AML-193 (cell line): ENCODE measurements around the gene COPG1.

ENCODE experiments used
- DNase-seq, 2 experiments: peaks; one replicate each; lab custom pipeline; 2025; lab: John Stamatoyannopoulos, UW

The COPG1 gene

GRCh38 chr3:129280183-129280582 lies 30.8 kb downstream of the COPG1 start:
- DNase-seq: no peak

DNA sequence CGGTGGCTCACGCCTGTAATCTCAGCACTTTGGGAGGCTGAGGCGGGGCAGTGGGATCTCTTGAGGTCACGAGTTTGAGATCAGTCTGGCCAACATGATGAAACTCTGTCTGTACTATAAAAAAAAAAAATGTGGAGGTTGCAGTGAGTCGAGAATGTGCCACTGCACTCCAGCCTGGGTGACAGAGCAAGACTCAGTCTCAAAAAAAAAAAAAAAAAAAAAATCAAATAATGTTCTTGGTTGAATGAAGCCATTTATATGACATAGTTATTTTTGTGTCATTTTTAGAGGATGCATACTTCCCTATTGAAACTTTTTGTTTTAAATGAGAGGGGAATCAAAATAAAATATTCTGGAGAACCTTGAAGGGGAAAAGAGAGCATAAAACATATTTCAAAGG lies 32.3 kb downstream of the COPG1 start:
- DNase-seq: no peak

DNA sequence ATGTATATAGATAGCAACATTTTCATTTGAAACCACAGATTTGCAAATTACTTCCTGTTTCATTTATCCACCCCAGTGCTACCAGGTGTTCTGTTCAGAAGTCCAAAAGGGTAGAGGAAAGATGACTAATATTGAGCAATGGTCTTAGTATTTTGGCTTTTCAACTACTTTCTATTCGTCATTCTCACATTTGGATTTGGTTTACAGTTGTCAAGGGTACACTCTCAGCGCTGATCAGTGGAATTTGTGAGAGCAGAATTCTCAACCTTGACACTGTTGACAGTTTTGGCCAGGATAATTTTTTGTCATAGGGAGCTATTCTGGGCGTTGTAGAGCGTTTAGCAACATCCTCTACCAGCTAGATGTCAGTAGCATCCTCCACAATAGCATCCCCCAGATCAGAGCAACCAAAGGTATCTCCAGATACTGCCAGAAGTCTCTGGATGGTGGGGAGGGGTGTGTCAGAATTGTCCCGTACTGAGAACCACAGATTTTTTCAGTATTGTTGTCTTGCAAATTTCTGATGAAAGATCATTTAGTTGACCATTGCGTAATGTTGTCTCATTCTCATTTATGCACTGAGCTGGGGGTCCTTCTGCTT lies 33.4 kb downstream of the COPG1 start:
- DNase-seq: peak in 1 of 2 experiments; percentile 21

DNA sequence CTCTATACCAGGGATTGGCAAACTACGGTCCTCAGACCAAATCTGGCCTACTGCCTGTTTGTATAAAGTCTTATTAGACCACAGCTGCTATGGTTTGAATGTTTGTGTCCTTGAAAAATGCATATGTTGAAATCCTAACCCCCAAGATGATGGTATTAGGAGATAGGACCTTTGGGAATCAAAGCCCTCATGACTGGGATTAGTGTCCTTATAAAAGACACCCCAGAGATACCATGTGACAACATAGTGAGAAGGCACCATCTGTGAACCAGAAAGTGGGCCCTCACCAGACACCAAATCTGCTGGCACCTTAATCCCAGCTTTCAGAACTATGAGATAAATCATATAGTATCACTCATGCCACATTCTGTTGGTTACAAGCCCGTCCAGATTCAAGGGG lies 36.7 kb downstream of the COPG1 start:
- no peak for DNase-seq

DNA sequence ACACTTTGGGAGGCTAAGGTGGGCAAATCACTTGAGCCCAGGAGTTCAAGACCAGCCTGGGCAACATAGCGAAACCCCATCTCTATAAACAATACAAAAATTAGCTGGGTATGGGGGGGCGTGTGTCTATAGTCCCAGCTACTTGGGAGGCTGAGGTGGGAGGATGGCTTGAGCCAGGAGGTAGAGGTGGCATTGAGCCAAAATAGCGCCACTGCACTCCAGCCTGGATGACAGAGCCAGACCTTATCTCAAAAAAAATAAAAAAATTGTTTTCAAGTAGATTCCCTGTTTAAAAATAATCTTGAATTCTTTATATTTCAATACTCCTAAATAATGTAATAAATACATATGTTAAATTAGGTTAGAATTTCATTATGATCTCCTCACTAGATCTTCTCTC lies 39.0 kb downstream of the COPG1 start:
- no peak for DNase-seq

DNA sequence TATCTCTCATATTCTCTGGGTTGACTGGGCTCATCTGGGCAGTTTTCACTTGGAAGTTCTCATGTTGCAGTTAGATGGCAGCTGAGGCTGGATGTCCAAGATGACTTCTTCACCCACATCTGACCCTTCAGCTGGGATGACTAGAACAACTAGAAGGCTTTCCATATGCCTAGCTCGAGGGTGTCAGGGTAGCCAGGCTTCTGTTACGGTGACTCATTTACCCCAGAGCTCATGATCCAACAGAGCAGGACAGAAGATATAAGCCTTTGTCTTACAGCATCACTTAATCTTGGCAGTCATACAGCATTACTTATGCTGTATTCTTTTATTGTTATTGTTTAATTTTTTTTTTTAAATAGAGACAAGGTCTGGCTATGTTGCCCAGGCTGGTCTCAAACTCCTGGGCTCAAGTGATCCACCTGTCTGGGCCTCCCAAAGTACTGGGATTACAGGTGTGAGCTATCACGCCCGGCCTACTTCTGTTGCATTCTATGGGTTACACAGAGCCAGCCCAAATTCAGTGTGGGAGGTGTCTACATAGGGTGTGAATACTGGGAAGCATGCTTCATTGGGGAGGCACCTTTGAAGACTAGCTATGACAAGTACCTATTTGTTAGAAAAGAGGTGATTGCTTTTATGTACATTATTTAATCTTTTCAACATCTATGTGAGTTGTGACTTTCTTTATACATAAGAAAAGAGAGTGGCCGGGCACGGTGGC lies 40.0 kb downstream of the COPG1 start:
- no peak for DNase-seq

DNA sequence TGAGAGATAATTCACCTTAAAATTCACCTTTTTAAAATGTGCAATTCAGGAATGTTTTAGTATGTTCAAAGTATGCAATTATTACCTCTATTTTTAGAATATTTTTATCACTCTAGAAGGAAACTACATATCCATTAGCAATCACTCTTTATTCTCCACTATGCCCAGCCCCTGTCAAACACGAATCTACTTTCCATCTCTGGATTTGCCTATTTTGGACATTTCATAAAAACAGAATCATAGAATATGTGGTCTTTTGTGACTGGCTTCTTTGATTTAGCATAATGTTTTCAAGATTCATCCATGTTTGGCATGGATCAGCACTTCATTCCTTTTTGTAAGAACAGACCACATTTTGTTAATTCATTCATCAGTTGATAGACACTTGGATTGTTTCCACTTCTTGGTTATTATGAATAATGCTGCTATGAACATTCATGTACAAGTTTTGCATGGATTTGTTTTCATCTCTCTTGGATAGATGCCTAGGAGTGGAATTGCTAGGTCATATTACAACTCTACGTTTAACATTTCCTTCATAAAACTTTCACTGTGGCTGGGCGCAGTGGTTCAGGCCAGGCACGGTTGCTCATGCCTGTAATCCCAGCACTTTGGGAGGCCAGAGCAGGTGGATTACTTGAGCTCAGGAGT lies 42.0 kb downstream of the COPG1 start:
- DNase-seq: no peak

DNA sequence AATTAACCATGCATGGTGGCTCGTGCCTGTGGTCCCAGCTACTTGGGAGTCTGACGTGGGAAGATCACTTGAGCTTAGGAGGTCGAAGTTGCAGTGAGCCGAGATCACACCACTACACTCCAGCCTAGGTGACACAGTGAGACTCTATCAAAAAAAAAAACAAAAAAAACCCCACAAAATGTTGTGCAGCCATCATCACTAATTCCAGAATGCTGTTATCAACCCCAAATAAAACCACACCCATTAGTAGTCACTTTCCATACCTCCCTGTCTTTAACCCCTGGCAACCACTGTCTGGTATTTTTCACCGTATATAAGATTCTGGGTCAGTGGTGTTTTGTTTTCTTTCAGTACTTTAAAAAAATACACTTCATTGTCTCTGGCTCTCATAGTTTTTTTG lies 45.9 kb downstream of the COPG1 start:
- DNase-seq: no peak

DNA sequence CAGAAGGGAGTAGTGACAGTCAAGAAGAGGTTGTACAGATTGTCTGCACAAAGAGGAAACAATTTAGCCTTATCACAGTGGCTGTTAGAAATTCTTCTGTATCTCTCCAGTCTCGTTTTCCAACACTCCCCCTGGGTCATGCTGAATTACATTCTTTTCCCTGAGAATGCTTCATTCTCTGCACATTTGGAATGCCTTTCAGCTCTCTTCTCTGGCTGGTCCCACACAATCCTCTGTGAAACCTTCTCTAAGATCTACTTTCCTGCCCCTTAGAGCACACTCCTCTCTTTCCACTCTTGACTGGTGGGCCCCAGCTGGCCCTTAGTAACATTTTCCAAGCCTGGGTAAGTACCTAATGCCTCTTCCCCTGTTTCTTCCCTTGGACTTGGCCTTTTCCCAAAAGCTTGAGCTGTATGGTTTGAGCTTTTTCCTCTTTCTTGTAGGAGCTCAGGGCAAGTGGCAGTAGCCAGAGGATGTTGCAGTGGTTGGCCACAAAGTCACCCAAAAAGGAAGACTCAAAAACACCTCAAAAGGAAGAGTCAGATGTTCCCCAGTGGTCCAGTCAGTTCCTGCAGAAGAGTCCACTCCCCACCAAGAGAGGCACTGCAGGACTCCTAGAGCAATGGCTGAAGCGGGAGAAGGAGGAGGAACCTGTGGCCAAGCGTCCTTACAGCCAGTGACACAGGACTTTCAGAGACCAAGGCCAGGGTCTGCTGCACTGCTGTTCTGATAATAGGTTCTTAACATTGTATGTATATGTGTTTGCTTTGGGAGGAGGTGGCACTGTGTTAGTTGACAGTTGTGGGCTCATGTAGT lies 54.9 kb downstream of the COPG1 start:
- peak in 1 of 2 experiments; percentile 25 for DNase-seq

DNA sequence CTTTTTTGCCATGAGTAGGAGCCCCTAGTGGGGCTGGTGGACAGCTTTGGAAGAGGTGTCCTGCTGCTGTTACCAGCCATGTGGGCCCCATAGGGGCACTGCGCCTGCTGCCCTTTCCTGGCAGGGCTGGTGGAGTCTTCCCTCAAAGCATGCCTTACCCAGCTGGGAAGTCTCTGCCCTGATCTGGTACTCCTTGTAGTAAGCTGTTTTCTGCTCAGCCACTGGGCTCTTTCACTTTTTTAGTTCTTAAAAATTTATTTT lies 55.5 kb downstream of the COPG1 start:
- DNase-seq: no peak

DNA sequence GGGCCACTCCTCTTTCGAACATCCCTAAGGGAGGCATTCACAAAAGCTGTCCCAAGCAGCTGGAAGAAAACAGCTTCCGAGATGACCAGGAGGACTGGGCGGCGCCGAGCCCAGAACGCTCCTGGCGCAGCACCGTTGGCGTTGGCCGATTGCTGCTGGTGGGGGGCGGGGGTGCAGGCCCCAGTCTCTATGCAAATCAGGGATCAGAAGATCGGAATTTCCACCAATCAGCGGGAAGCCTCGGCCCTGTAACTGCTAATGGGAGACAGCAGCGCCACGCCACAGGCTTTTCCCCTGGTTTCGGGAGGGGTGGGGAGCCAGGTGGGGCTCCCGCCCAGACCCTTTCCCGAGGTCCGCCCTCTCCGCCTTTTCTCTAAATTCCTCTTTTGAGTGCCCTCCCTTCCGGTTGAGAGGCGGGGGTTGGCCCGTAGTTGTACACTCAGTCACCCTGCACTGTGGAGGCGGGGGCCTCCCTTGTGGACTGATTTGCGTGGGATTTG lies 56.2 kb downstream of the COPG1 start:
- no peak for DNase-seq

DNA sequence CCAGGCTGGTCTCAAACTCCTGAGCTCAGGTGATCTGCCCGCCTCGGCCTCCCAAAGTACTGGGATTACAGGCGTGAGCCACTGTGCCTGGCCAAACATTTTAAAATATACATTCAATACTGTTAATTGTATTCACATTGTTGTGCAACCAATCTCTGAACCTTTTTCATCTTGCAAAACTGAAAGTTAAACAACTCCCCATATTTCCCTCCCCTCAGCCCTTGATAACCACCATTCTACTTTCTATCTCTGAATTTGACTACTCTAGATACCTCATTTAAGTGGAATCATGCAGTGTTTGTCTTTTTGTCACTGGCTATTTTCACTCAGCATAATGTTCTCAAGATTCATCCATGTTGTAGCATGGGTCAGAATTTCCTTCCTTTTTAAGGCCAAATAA lies 59.2 kb downstream of the COPG1 start:
- no peak for DNase-seq

- DNase-seq: no peak
These were observed 61.0 kb downstream of the COPG1 start for GRCh38 chr3:129310111-129311011.

- DNase-seq: no peak
These were observed 61.9 kb downstream of the COPG1 start for GRCh38 chr3:129311054-129311902.

- no peak for DNase-seq
These were observed 62.7 kb downstream of the COPG1 start for GRCh38 chr3:129312021-129312639.

GRCh38 chr3:129312671-129313414 lies 63.4 kb downstream of the COPG1 start:
- no peak for DNase-seq

GRCh38 chr3:129313415-129313664 lies 63.9 kb downstream of the COPG1 start:
- no peak for DNase-seq

- DNase-seq: peak; percentile 21 to 38
These were observed 64.4 kb downstream of the COPG1 start for GRCh38 chr3:129313665-129314385.
